ENCODE measurements around the gene ADAR.

GRCh38 chr1:154594811-154595210 is 13.2 kb downstream of the ADAR start:
- TF ChIP-seq CTCF (IDR thresholded peaks at IDR 0.05; ENCODE audit: insufficient read depth, low read depth, low read length) (no peak), EZH2 (IDR thresholded peaks at IDR 0.05; ENCODE audit: insufficient read depth, low read length) (no peak)
